ENCODE measurements around the gene LMTK3.
"Not testable (repeated sequence)": the region's sequence is repeated elsewhere in the genome, so short reads cannot be mapped to it uniquely, and the experiment has no call there.

Gene LMTK3

GRCh38 chr19:48506138-48506733, 5.4 kb downstream of the LMTK3 start:
- peak; percentile 80 for DNase-seq (ENCODE audit: low read depth)

GRCh38 chr19:48502350-48503018, 9.2 kb downstream of the LMTK3 start:
- DNase-seq (ENCODE audit: low read depth) = no peak

- DNase-seq (ENCODE audit: low read depth) = peak; percentile 49
Measured at GRCh38 chr19:48501494-48502349, 9.9 kb downstream of the LMTK3 start.

- DNase-seq (ENCODE audit: low read depth) = no peak
Measured at GRCh38 chr19:48500830-48501493, 10.7 kb downstream of the LMTK3 start.

GRCh38 chr19:48499316-48500090, 12.1 kb downstream of the LMTK3 start:
- DNase-seq (ENCODE audit: low read depth) = no peak

- DNase-seq (ENCODE audit: low read depth) = no peak
Measured at GRCh38 chr19:48498595-48499311, 12.9 kb downstream of the LMTK3 start.

GRCh38 chr19:48497728-48498594, 13.7 kb downstream of the LMTK3 start:
- no peak for DNase-seq (ENCODE audit: low read depth)

GRCh38 chr19:48496959-48497727, 14.5 kb downstream of the LMTK3 start:
- no peak for DNase-seq (ENCODE audit: low read depth)

GRCh38 chr19:48495396-48495795, 16.2 kb downstream of the LMTK3 start:
- DNase-seq (ENCODE audit: low read depth) = peak; percentile 35

GRCh38 chr19:48493718-48494401, 17.8 kb downstream of the LMTK3 start:
- no peak for DNase-seq (ENCODE audit: low read depth)

- peak; percentile 97 for DNase-seq (ENCODE audit: low read depth)
Measured at GRCh38 chr19:48492925-48493717, 18.5 kb downstream of the LMTK3 start.

GRCh38 chr19:48491793-48492123, 19.9 kb downstream of the LMTK3 start:
- DNase-seq (ENCODE audit: low read depth) = no peak

- DNase-seq (ENCODE audit: low read depth) = peak; percentile 40
Measured at GRCh38 chr19:48490981-48491792, 20.4 kb downstream of the LMTK3 start.

GRCh38 chr19:48489608-48490216, 21.9 kb downstream of the LMTK3 start:
- DNase-seq (ENCODE audit: low read depth) = peak; percentile 66

- DNase-seq (ENCODE audit: low read depth) = not testable (repeated sequence)
Measured at GRCh38 chr19:48488478-48488877, 23.2 kb downstream of the LMTK3 start.

GRCh38 chr19:48487948-48488347, 23.7 kb downstream of the LMTK3 start:
- peak; percentile 84 for DNase-seq (ENCODE audit: low read depth)

GRCh38 chr19:48487544-48487943, 24.1 kb downstream of the LMTK3 start:
- no peak for DNase-seq (ENCODE audit: low read depth)

Data from ELR (cell line).